Transverse colon (tissue), 4 donors: ENCODE data around the gene ZBTB7B. TPM values are rescaled to one million over a fixed set of nuclear protein-coding genes. Genes with fewer than 3 reads are reported as not detected.

Experiments used
- DNase-seq: peaks from one replicate; pipeline ENCODE4 v3.0.0-alpha.2; 2019
- H3K27ac ChIP-seq, 4 donors: fragments of 200-600 bp; sonication (generic); 2 replicates each; pipeline ENCODE4 v1.5.1; 2016 to 2018; ENCODE audit warnings: inconsistent platforms in 4 of 4
- H3K27me3 ChIP-seq: fragments of 200-600 bp; sonication (generic); 2 replicates; pipeline ENCODE4 v1.5.1; 2017; ENCODE audit warnings: inconsistent platforms
- H3K36me3 ChIP-seq, 4 donors: fragments of 200-600 bp; sonication (generic); 2 replicates each; pipeline ENCODE4 v1.5.1; 2017 to 2019; ENCODE audit warnings: inconsistent platforms in 4 of 4
- H3K4me1 ChIP-seq, 4 donors: fragments of 200-600 bp; sonication (generic); 2 replicates each; pipeline ENCODE4 v1.5.1; 2017 to 2020; ENCODE audit warnings: inconsistent platforms in 4 of 4
- H3K4me3 ChIP-seq, 4 donors: fragments of 200-600 bp; sonication (generic); 1 replicate in 1 of 4; 2 replicates in 3 of 4; pipeline versions ENCODE4 v1.5.1 to v1.6.1; 2017 to 2019; ENCODE audit warnings: inconsistent platforms in 4 of 4
- H3K9me3 ChIP-seq, 2 donors: fragments of 200-600 bp; sonication (generic); 2 replicates each; pipeline ENCODE4 v1.5.1; 2017 to 2019; ENCODE audit warnings: inconsistent platforms in 2 of 2
- EP300 ChIP-seq: sonication (generic); formaldehyde crosslinking; IDR thresholded peaks from one replicate; pipeline ENCODE4 v1.6.1; 2017; ENCODE audit warnings: antibody characterized with exemption, low read depth
- POLR2A ChIP-seq: fragments of 450-650 bp; IDR thresholded peaks from one replicate; pipeline ENCODE4 v1.6.1; 2016; ENCODE audit warnings: antibody characterized with exemption, mild to moderate bottlenecking, moderate library complexity
- POLR2AphosphoS5 ChIP-seq, 3 donors: sonication (generic); formaldehyde crosslinking; IDR thresholded peaks; one replicate each; pipeline ENCODE4 v1.6.1; 2016; ENCODE audit warnings: antibody characterized with exemption in 3 of 3
- WGBS, 2 donors: methylation state at CpG; one replicate each; pipeline ENCODE4 v1.1.5; 2018; ENCODE audit warnings: low coverage in 1 of 2; 5-methylcytosine and 5-hydroxymethylcytosine counted together
- in situ Hi-C, 4 donors: fragments of 200-750 bp; cut with MboI; loops; one replicate each; pipeline versions ENCODE4 v1.15.0 to v1.15.1; 2017; ENCODE audit warnings: low sequenced_read_pairs in 3 of 4, low pct_ligation_motif_present in 1 of 4, low pct_unique_long_range_greater_than_20kb in 1 of 4
- intact Hi-C: fragments of 100-400 bp; cut with DNase I; formaldehyde crosslinking; loops from one replicate; pipeline ENCODE4 v1.15.1; 2023; ENCODE audit warnings: low total_unique reads
- total RNA-seq, 4 donors: library from RNA; depleted of rRNA; stranded (reverse); fragments of >200 nt; gene quantifications; one replicate each; pipeline ENCODE4 v1.1.0, GENCODE V29; 2016
- TF ChIP-seq, protein P1 (sequence below), 5 experiments: fragments of 200-600 bp in 3 of 5; fragments of 450-650 bp in 2 of 5; sonication (generic) in 3 of 5; IDR thresholded peaks; 1 replicate in 2 of 5; 2 replicates in 3 of 5; pipeline ENCODE4 v1.5.1; 2016 to 2017; ENCODE audit warnings: antibody characterized with exemption in 5 of 5, inconsistent platforms in 3 of 5, mild to moderate bottlenecking in 2 of 5, moderate library complexity in 1 of 5

ZBTB7B gene
- total RNA-seq, 4 donors from 2014 or later = 85.2 to 513 (median 272) TPM

DNA sequence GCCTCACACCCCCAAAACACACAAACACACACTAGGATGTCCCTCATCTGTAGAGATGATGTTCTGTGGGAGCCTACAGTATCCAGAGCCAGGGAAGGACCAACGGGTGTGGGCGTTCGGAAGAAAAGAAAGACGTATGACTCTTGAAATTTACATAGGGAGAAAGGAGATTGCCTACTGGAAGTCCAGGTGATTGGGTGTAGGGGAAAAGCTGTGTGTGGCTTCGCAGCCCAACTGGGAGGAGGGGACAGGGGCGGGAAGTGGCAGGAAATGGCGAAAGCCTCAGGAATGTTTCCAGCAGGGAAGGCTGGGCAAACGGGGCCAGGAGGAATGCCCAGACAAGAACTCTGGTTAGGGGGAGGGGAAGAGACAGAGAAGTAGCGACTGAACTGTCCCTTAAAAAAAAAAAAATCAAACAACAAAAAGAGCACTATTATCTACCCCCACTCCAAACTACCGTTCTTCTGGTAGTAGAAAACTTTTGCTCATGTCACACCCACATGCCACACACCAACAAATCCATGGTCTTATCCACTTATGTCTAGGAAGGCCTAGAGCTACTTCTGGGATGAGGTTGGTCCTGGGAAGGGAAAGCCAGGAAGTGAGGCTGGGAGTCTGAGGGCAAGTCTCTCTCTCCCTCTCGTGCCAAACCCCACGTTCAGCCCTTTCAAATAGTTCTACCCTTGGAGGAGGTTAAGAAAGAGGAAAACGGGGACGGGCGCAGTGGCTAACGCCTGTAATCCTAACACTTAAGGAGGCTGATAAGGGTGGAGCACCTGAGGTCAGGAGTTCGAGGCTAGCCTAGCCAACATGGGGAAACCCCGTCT lies 29.9 kb upstream of the ZBTB7B start:
- H3K4me1 ChIP-seq = peaks cover 35 to 63% (median 54%) of the 10 kb centered on the region in 4 donors
- in situ Hi-C loops = loop anchor here in 3 of 4 donors (25.0 kb wide), 1 partner anchor 90 kb away; the partner anchor contains the start of genes ADAM15 (in 3 of the 3) and EFNA4 (in 3 of the 3)
- peak overlapping the region; percentile 97 to 99 (median 99) for H3K27ac ChIP-seq
- 7 to 24% methylated on average over 15 to 18 of the region's 18 CpGs for WGBS, 2 donors
- intact Hi-C loops = no loop called here
- H3K36me3 ChIP-seq = peaks cover 0 to 4% (median 0%) of the 10 kb centered on the region in 4 donors
- peak; percentile 30 for TF ChIP-seq POLR2A
- TF ChIP-seq POLR2AphosphoS5 (IDR thresholded peaks at IDR 0.05) = peak in 1 of 3 donors; percentile 57
- TF ChIP-seq, protein P1, sequence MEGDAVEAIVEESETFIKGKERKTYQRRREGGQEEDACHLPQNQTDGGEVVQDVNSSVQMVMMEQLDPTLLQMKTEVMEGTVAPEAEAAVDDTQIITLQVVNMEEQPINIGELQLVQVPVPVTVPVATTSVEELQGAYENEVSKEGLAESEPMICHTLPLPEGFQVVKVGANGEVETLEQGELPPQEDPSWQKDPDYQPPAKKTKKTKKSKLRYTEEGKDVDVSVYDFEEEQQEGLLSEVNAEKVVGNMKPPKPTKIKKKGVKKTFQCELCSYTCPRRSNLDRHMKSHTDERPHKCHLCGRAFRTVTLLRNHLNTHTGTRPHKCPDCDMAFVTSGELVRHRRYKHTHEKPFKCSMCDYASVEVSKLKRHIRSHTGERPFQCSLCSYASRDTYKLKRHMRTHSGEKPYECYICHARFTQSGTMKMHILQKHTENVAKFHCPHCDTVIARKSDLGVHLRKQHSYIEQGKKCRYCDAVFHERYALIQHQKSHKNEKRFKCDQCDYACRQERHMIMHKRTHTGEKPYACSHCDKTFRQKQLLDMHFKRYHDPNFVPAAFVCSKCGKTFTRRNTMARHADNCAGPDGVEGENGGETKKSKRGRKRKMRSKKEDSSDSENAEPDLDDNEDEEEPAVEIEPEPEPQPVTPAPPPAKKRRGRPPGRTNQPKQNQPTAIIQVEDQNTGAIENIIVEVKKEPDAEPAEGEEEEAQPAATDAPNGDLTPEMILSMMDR (IDR thresholded peaks at IDR 0.05) = no peak
- TF ChIP-seq EP300 = no peak
- H3K9me3 ChIP-seq = no peaks in the 10 kb centered on the region
- H3K4me3 ChIP-seq = peak overlapping the region in 3 of 4 donors; percentile 61 to 70 (median 65)
- H3K27me3 ChIP-seq = no peaks in the 10 kb centered on the region
- peak; percentile 74 for DNase-seq

- Histone ChIP-seq H3K27me3 (no peaks in the 10 kb centered on the region), H3K27ac (peak overlapping the region; percentile 97 to 99 (median 99)), H3K4me1 (peaks cover 35 to 63% (median 54%) of the 10 kb centered on the region in 4 donors), H3K9me3 (no peaks in the 10 kb centered on the region), H3K4me3 (peak overlapping the region; percentile 61 to 72 (median 68)), H3K36me3 (peaks cover 0 to 6% (median 0%) of the 10 kb centered on the region in 4 donors)
- intact Hi-C loops = no loop called here
- TF ChIP-seq EP300 (peak; percentile 6), POLR2A (peak; percentile 83), POLR2AphosphoS5 (IDR thresholded peaks at IDR 0.05) (peak; percentile 91 to 96 (median 92))
- TF ChIP-seq, protein P1 (IDR thresholded peaks at IDR 0.05) = peak in 2 of 5 experiments; percentile 17 to 37
- in situ Hi-C loops = loop anchor here in 3 of 4 donors (25.0 kb wide), 1 partner anchor 89 kb away; the partner anchor contains the start of genes ADAM15 (in 3 of the 3) and EFNA4 (in 3 of the 3)
- 5 to 10% methylated on average over 22 to 37 of the region's 37 CpGs for WGBS, 2 donors
- peak; percentile 99 for DNase-seq
Measured at GRCh38 chr1:154973344-154974101, 29.1 kb upstream of the ZBTB7B start.

- peak within 1 kb of the TSS; percentile 61 to 72 (median 68) for H3K4me3 ChIP-seq
- H3K4me1 ChIP-seq = peaks cover 35 to 58% (median 49%) of the 10 kb centered on the region in 4 donors
- H3K27ac ChIP-seq = peak within 1 kb of the TSS; percentile 97 to 99 (median 99)
- H3K9me3 ChIP-seq = no peaks in the 10 kb centered on the region
- WGBS, 2 donors = 0 to 1% methylated on average over 5 to 47 of the region's 47 CpGs
- H3K36me3 ChIP-seq = peaks cover 0 to 6% (median 0%) of the 10 kb centered on the region in 4 donors
- no peaks in the 10 kb centered on the region for H3K27me3 ChIP-seq
- intact Hi-C loops (no loop called here), in situ Hi-C loops (loop anchor here in 3 of 4 donors (25.0 kb wide), 1 partner anchor 88 kb away; the partner anchor contains the start of genes ADAM15 (in 3 of the 3) and EFNA4 (in 3 of the 3))
- peak; percentile 97 for DNase-seq
- TF ChIP-seq EP300 = no peak
- peak; percentile 66 for TF ChIP-seq POLR2A
- peak; percentile 43 to 89 (median 74) for TF ChIP-seq POLR2AphosphoS5 (IDR thresholded peaks at IDR 0.05)
Measured at GRCh38 chr1:154974102-154974807, 28.3 kb upstream of the ZBTB7B start, which contains the start of gene CKS1B. Gene CKS1B, plus strand, starts transcription at chr1:154974681. Its CDS starts 65 bp downstream, at chr1:154974746.
